Kidney (tissue), 14 donors: ENCODE data around the gene TMA7B. TPM values are rescaled to one million over a fixed set of nuclear protein-coding genes. Genes with fewer than 3 reads are reported as not detected.

Source experiments
- DNase-seq, 5 donors: peaks; one replicate each; pipeline ENCODE4 v3.0.0-alpha.2; 2013 to 2020
- FAIRE-seq: peaks from 2 replicates; lab custom pipeline; 2012; peaks lifted over from hg19 to GRCh38; lab: Jason Lieb, UNC
- H3K27ac ChIP-seq, 2 donors: one replicate each; pipeline ENCODE4 v1.7.0; 2013; ENCODE audit warnings: low read depth in 2 of 2, low read length in 2 of 2, inconsistent platforms in 1 of 2
- H3K27me3 ChIP-seq: one replicate; pipeline ENCODE4 v1.7.1; 2013; ENCODE audit warnings: low read length, inconsistent platforms; ENCODE audit not compliant: control insufficient read depth, insufficient read depth
- H3K36me3 ChIP-seq, 3 donors: one replicate each; pipeline versions ENCODE4 v1.7.0 to v1.7.1; 2013; ENCODE audit warnings: low read length in 3 of 3, control low read depth in 1 of 3, inconsistent platforms in 1 of 3; ENCODE audit not compliant: insufficient read depth in 3 of 3, control insufficient read depth in 2 of 3
- H3K4me1 ChIP-seq, 3 donors: one replicate each; pipeline versions ENCODE4 v1.7.0 to v1.7.1; 2013; ENCODE audit warnings: low read length in 3 of 3, inconsistent platforms in 1 of 3, low read depth in 1 of 3; ENCODE audit not compliant: control insufficient read depth in 2 of 3, insufficient read depth in 2 of 3
- H3K4me3 ChIP-seq, 3 donors: one replicate each; pipeline versions ENCODE4 v1.7.0 to v1.8.1; 2013; ENCODE audit warnings: low read length in 3 of 3, control low read depth in 1 of 3, inconsistent platforms in 1 of 3
- H3K9ac ChIP-seq, 3 donors: one replicate each; pipeline versions ENCODE4 v1.7.0 to v1.7.1; 2013; ENCODE audit warnings: low read length in 3 of 3, control low read depth in 1 of 3, inconsistent platforms in 1 of 3
- H3K9me3 ChIP-seq, 3 donors: one replicate each; pipeline versions ENCODE4 v1.7.0 to v1.7.1; 2013; ENCODE audit warnings: low read length in 3 of 3, control low read depth in 1 of 3, inconsistent platforms in 1 of 3; ENCODE audit not compliant: control insufficient read depth in 2 of 3, insufficient read depth in 1 of 3
- intact Hi-C: fragments of 100-400 bp; cut with DNase I; formaldehyde crosslinking; loops from one replicate; pipeline ENCODE4 v1.11.1; 2022
- polyA plus RNA-seq: library from polyadenylated mRNA; stranded (reverse); fragments of 350-450 nt; fragmentation: Illumina TruSeq; extraction: RNeasy Lipid Tissue Mini Kit (QIAGEN cat#74804); gene quantifications from one replicate; pipeline ENCODE4 v1.2.3, GENCODE V29; 2014; ENCODE audit warnings: low read depth, low replicate concordance; ENCODE audit not compliant: insufficient read depth
- total RNA-seq: library from RNA; stranded (reverse); fragmentation: NEBNext Ultra II Directional; extraction: Animal tissue kit (Norgen Biotek cat#: 25700); gene quantifications from one replicate; pipeline ENCODE4 v1.2.1, GENCODE V29; 2021
- TF ChIP-seq, protein P1 (sequence below): IDR thresholded peaks from 3 replicates; pipeline ENCODE4 v1.5.1; 2012; ENCODE audit warnings: mild to moderate bottlenecking, moderate library complexity, borderline replicate concordance; ENCODE audit not compliant: insufficient read depth; ENCODE audit errors: extremely low read depth
- donor health status: control.
- donor health status: control.
- donor health status: control.
- donor health status: control.
- donor health status: control.
- donor health status: DM: yes; HTN: yes; CAD: no.
- donor health status: Normal renal cell carcinoma (clear cell type).

The TMA7B gene
- total and polyA plus RNA-seq, 2 donors from 2014 or later, result 0.63 TPM; not detected in 1

DNA sequence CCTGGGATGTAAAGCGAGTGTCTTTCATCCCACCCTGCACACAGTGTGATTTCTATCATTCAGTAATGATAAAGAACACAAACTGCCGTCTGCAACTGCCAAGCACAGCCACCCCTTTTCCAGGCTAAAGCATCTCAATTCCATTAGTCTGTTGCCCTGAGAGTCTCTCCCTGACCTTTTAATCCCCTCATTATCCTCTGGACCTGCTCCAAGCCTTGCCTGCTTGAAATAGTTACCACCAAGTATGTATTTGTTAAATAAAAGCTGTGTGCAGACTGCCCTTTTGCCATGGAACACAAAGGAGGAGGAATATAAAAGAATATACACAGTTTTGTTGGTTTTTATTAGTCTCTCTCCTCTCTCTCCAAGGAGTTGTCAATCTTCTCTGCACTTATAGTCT lies 46.3 kb upstream of the TMA7B start:
- Histone ChIP-seq H3K27ac (no peak overlapping the region), H3K4me3 (no peak overlapping the region), H3K4me1 (peaks cover 0 to 2% (median 0%) of the 10 kb centered on the region in 3 donors), H3K9me3 (no peaks in the 10 kb centered on the region), H3K27me3 (no peaks in the 10 kb centered on the region), H3K9ac (no peak overlapping the region), H3K36me3 (no peaks in the 10 kb centered on the region)
- no peak for DNase-seq
- TF ChIP-seq, protein P1, sequence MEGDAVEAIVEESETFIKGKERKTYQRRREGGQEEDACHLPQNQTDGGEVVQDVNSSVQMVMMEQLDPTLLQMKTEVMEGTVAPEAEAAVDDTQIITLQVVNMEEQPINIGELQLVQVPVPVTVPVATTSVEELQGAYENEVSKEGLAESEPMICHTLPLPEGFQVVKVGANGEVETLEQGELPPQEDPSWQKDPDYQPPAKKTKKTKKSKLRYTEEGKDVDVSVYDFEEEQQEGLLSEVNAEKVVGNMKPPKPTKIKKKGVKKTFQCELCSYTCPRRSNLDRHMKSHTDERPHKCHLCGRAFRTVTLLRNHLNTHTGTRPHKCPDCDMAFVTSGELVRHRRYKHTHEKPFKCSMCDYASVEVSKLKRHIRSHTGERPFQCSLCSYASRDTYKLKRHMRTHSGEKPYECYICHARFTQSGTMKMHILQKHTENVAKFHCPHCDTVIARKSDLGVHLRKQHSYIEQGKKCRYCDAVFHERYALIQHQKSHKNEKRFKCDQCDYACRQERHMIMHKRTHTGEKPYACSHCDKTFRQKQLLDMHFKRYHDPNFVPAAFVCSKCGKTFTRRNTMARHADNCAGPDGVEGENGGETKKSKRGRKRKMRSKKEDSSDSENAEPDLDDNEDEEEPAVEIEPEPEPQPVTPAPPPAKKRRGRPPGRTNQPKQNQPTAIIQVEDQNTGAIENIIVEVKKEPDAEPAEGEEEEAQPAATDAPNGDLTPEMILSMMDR, result no peak
- intact Hi-C loops, result no loop called here
- FAIRE-seq, result no peak

DNA sequence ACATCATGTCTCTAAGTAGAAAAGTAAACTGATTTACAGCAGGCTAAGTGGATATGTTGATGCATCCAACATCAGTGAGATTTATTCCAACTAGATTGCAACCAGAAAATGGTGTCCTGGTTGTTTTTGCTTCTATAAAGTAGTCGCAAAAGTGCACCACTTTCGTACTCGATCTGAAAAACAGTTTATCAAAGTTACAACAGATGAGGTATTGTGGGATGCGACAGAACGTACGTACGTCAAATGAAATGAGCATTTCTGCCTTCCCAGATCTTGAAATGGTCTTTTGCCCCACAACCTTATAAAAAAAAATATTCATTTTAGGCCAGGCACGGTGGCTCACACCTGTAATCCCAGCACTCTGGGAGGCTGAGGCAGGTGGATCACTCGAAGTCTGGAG lies 45.6 kb upstream of the TMA7B start:
- H3K27me3 ChIP-seq, result no peaks in the 10 kb centered on the region
- H3K36me3 ChIP-seq, result no peaks in the 10 kb centered on the region
- DNase-seq (no peak), FAIRE-seq (no peak)
- intact Hi-C loops, result no loop called here
- TF ChIP-seq, protein P1, result no peak
- no peak overlapping the region for H3K9ac ChIP-seq
- no peaks in the 10 kb centered on the region for H3K9me3 ChIP-seq
- peaks cover 0 to 2% (median 0%) of the 10 kb centered on the region in 3 donors for H3K4me1 ChIP-seq
- H3K27ac ChIP-seq, result no peak overlapping the region
- H3K4me3 ChIP-seq, result no peak overlapping the region

DNA sequence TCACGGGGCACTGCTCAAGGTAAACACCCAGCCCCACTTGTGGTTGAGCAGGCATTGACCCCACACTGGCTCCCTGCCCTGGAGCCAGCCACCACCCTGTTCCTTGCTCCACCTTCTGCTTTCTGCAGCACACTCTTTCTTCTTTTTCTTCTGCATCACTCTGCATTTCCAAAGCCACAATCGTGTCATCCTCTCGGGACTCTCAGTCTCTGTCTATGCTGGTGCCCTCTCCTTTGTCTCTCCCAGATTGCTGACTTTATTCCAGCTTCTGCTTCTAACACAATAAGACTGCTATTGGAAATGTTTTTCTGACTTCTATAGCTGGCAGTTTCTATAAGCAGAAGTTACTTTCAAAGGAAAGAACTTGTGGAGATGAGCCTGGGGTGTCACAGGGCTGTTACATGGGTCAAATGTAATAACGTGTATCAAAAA lies 44.9 kb upstream of the TMA7B start:
- FAIRE-seq (no peak), DNase-seq (no peak)
- H3K4me1 ChIP-seq, result peaks cover 0 to 2% (median 0%) of the 10 kb centered on the region in 3 donors
- TF ChIP-seq, protein P1, result no peak
- H3K27ac ChIP-seq, result no peak overlapping the region
- H3K27me3 ChIP-seq, result no peaks in the 10 kb centered on the region
- H3K9ac ChIP-seq, result no peak overlapping the region
- H3K4me3 ChIP-seq, result no peak overlapping the region
- intact Hi-C loops, result no loop called here
- no peaks in the 10 kb centered on the region for H3K36me3 ChIP-seq
- H3K9me3 ChIP-seq, result no peaks in the 10 kb centered on the region

DNA sequence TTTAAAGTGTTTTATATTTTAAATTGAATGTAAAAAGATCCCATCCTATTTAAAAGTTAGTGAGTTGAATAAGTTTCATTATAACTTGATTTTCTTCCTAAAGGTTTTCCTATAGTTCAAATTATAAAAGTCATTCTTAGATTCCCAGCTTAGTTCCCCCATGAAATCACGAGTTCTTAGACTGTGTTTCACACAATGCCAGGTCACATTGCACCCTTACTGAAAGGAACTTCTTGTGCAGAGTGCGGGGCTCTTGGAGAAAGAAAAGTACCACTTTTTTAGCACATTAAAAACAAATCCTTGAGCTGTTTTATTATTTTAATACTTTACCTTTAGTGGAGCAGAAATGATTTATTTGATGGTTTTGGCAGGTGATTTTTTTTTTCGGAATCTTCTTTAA lies 43.7 kb upstream of the TMA7B start:
- Histone ChIP-seq H3K27me3 (no peaks in the 10 kb centered on the region), H3K9me3 (no peaks in the 10 kb centered on the region), H3K4me1 (peaks cover 0 to 2% (median 0%) of the 10 kb centered on the region in 3 donors), H3K36me3 (no peaks in the 10 kb centered on the region), H3K27ac (no peak overlapping the region), H3K9ac (no peak overlapping the region), H3K4me3 (no peak overlapping the region)
- FAIRE-seq (no peak), DNase-seq (no peak)
- intact Hi-C loops, result no loop called here
- TF ChIP-seq, protein P1, result no peak
